ENCODE results near the gene LRRC4C. TPM values are rescaled to one million over a fixed set of nuclear protein-coding genes. Genes with fewer than 3 reads are reported as not detected.
A peak's percentile ranks its signal among the peaks of the same experiment; 100 is the strongest.

The LRRC4C gene
- total RNA-seq, 6 experiments from 2014 or later, result not detected

- no peak for DNase-seq
- TF ChIP-seq CTCF (IDR thresholded peaks at IDR 0.05), result peak; percentile 54; the same call in 1 of the 2 replicates
- H3K4me1 Mint-ChIP-seq (ENCODE audit: low read depth), result no peaks in the 10 kb centered on the region
- peaks cover 12% of the 10 kb centered on the region for H3K9me3 Mint-ChIP-seq
- H3K27me3 Mint-ChIP-seq (ENCODE audit: insufficient read depth), result no peaks in the 10 kb centered on the region
- H3K27ac Mint-ChIP-seq, result no peak overlapping the region
- no peaks in the 10 kb centered on the region for H3K36me3 Mint-ChIP-seq (ENCODE audit: low read depth)
- no peak overlapping the region for H3K4me3 Mint-ChIP-seq
These were observed 27.7 kb downstream of the LRRC4C start for GRCh38 chr11:41431784-41432183.

GRCh38 chr11:41419901-41420300 lies 39.6 kb downstream of the LRRC4C start:
- no peak overlapping the region for H3K4me3 Mint-ChIP-seq
- no peak for DNase-seq
- no peak overlapping the region for H3K27ac Mint-ChIP-seq
- no peaks in the 10 kb centered on the region for H3K4me1 Mint-ChIP-seq (ENCODE audit: low read depth)
- no peak for TF ChIP-seq CTCF (IDR thresholded peaks at IDR 0.05)
- H3K27me3 Mint-ChIP-seq (ENCODE audit: insufficient read depth), result peaks cover 1% of the 10 kb centered on the region; the same call in 1 of the 2 replicates
- peaks cover 30% of the 10 kb centered on the region for H3K9me3 Mint-ChIP-seq
- no peaks in the 10 kb centered on the region for H3K36me3 Mint-ChIP-seq (ENCODE audit: low read depth)

- Mint-ChIP-seq H3K4me1 (ENCODE audit: low read depth) (no peaks in the 10 kb centered on the region), H3K27me3 (ENCODE audit: insufficient read depth) (peaks cover 1% of the 10 kb centered on the region; the same call in 1 of the 2 replicates), H3K9me3 (peaks cover 31% of the 10 kb centered on the region), H3K4me3 (no peak overlapping the region), H3K36me3 (ENCODE audit: low read depth) (no peaks in the 10 kb centered on the region), H3K27ac (no peak overlapping the region)
- TF ChIP-seq CTCF (IDR thresholded peaks at IDR 0.05), result no peak
- no peak for DNase-seq
These were observed 44.5 kb downstream of the LRRC4C start for GRCh38 chr11:41414771-41415440.

GRCh38 chr11:41413843-41414242 lies 45.6 kb downstream of the LRRC4C start:
- no peak overlapping the region for H3K27ac Mint-ChIP-seq
- H3K9me3 Mint-ChIP-seq, result peaks cover 28% of the 10 kb centered on the region
- H3K27me3 Mint-ChIP-seq (ENCODE audit: insufficient read depth), result peaks cover 1% of the 10 kb centered on the region; the same call in 1 of the 2 replicates
- H3K36me3 Mint-ChIP-seq (ENCODE audit: low read depth), result no peaks in the 10 kb centered on the region
- TF ChIP-seq CTCF (IDR thresholded peaks at IDR 0.05), result no peak
- no peaks in the 10 kb centered on the region for H3K4me1 Mint-ChIP-seq (ENCODE audit: low read depth)
- H3K4me3 Mint-ChIP-seq, result no peak overlapping the region
- DNase-seq, result no peak

- no peaks in the 10 kb centered on the region for H3K36me3 Mint-ChIP-seq (ENCODE audit: low read depth)
- no peak overlapping the region for H3K4me3 Mint-ChIP-seq
- DNase-seq, result no peak
- no peak overlapping the region for H3K27ac Mint-ChIP-seq
- no peaks in the 10 kb centered on the region for H3K4me1 Mint-ChIP-seq (ENCODE audit: low read depth)
- H3K9me3 Mint-ChIP-seq, result peaks cover 8% of the 10 kb centered on the region
- no peaks in the 10 kb centered on the region for H3K27me3 Mint-ChIP-seq (ENCODE audit: insufficient read depth)
- no peak for TF ChIP-seq CTCF (IDR thresholded peaks at IDR 0.05)
These were observed 53.6 kb downstream of the LRRC4C start for GRCh38 chr11:41405812-41406211.
